Measurements from ENCODE around the gene SESTD1. TPM values are rescaled to one million over a fixed set of nuclear protein-coding genes. Genes with fewer than 3 reads are reported as not detected.

The SESTD1 gene
- total and polyA plus RNA-seq, 9 of the 15 experiments (the other 6 are each of a cell fraction or from before 2014, with no cell fraction given) = 0.32 to 5.6 (median 2.1) TPM

DNA sequence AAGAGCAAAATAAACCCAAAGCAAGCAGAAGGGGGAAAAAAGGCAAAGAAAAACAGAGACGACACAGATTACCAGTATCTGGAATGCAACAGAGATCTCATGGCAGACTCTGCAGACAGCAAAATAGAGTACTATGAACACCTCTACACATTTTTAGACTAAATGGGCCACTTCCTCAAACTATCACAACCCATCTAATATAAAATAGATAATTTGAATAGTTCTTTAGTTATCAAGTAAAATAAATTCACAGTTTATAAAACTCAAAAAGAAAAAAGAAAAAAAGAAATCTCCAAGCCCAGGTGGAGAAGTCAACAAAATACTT lies 16.6 kb downstream of the SESTD1 start:
- no peak overlapping the region for H2AFZ ChIP-seq (ENCODE audit: low read depth, low read length)
- DNase-seq (ENCODE audit: extremely low read depth in 1 of 4, low spot score in 3 of 4) (no peak), ATAC-seq (no peak), FAIRE-seq (no peak)
- H3K9me1 ChIP-seq (ENCODE audit: control insufficient read depth, insufficient read depth, low read length) = no peaks in the 10 kb centered on the region
- BruUV-seq (replicated peaks) = no TSS peak
- WGBS (ENCODE audit: insufficient coverage, low coverage, missing lambda C conversion rate) = 0% methylated on average over 1 of the region's 1 CpG
- no peak overlapping the region for H3K4me2 ChIP-seq (ENCODE audit: insufficient read depth, low read length)
- H3K4me3 ChIP-seq = no peak overlapping the region
- no peak overlapping the region for H3K9ac ChIP-seq (ENCODE audit: insufficient read depth in 1 of 2, low read depth in 2 of 2, low read length in 2 of 2)
- H3K79me2 ChIP-seq (ENCODE audit: control insufficient read depth, insufficient read depth, low read length) = no peaks in the 10 kb centered on the region
- CTCF ChIA-PET (ENCODE audit: low intra/inter-chr PET ratio) = no interaction called here
- H4K20me1 ChIP-seq (replicated peaks; ENCODE audit: control insufficient read depth, insufficient read depth, low read length) = no peaks in the 10 kb centered on the region
- no peaks in the 10 kb centered on the region for H3K9me3 ChIP-seq (replicated peaks; ENCODE audit: control insufficient read depth, insufficient read depth, low read depth, low read length)
- no peaks in the 10 kb centered on the region for H3K27me3 ChIP-seq (ENCODE audit: control insufficient read depth in 2 of 2, insufficient read depth in 2 of 2, low read length in 2 of 2)
- intact Hi-C loops (cut with micrococcal nuclease) (no loop called here), in situ Hi-C loops (cut with MboI) (no loop called here)
- no peak overlapping the region for H3K27ac ChIP-seq (ENCODE audit: extremely low read depth, low read depth, low read length)
- POLR2A ChIA-PET = no interaction called here
- H3K36me3 ChIP-seq (ENCODE audit: control insufficient read depth, insufficient read depth, low read length) = no peaks in the 10 kb centered on the region
- no peaks in the 10 kb centered on the region for H3K4me1 ChIP-seq (replicated peaks in 1 of 2; ENCODE audit: control insufficient read depth in 2 of 2, insufficient read depth in 2 of 2, low read length in 2 of 2)
- TF ChIP-seq USF2 (CRISPR knock-in tag; IDR thresholded peaks at IDR 0.05) = no peak
- TF ChIP-seq IRF2 (CRISPR knock-in tag; IDR thresholded peaks at IDR 0.05) = no peak
- no peak for TF ChIP-seq PKNOX1 (IDR thresholded peaks at IDR 0.05)
- TF ChIP-seq NFE2 (IDR thresholded peaks at IDR 0.05; ENCODE audit: low read depth) = no peak
- TF ChIP-seq TRIM28 (IDR thresholded peaks at IDR 0.05) = no peak
- no peak for TF ChIP-seq PRPF4 (IDR thresholded peaks at IDR 0.05; ENCODE audit: insufficient read depth, low read depth, low read length, poor library complexity, severe bottlenecking)
- TF ChIP-seq, protein P1, sequence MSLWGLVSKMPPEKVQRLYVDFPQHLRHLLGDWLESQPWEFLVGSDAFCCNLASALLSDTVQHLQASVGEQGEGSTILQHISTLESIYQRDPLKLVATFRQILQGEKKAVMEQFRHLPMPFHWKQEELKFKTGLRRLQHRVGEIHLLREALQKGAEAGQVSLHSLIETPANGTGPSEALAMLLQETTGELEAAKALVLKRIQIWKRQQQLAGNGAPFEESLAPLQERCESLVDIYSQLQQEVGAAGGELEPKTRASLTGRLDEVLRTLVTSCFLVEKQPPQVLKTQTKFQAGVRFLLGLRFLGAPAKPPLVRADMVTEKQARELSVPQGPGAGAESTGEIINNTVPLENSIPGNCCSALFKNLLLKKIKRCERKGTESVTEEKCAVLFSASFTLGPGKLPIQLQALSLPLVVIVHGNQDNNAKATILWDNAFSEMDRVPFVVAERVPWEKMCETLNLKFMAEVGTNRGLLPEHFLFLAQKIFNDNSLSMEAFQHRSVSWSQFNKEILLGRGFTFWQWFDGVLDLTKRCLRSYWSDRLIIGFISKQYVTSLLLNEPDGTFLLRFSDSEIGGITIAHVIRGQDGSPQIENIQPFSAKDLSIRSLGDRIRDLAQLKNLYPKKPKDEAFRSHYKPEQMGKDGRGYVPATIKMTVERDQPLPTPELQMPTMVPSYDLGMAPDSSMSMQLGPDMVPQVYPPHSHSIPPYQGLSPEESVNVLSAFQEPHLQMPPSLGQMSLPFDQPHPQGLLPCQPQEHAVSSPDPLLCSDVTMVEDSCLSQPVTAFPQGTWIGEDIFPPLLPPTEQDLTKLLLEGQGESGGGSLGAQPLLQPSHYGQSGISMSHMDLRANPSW (CRISPR knock-in tag; IDR thresholded peaks at IDR 0.05) = no peak
- TF ChIP-seq POLR2H (tag; IDR thresholded peaks at IDR 0.05; ENCODE audit: low read depth) = no peak
- TF ChIP-seq GATA2 (CRISPR knock-in tag; IDR thresholded peaks at IDR 0.05) = no peak
- TF ChIP-seq MITF (IDR thresholded peaks at IDR 0.05) = no peak
- TF ChIP-seq ATF2 (CRISPR knock-in tag; IDR thresholded peaks at IDR 0.05) = no peak
- TF ChIP-seq, protein P2, sequence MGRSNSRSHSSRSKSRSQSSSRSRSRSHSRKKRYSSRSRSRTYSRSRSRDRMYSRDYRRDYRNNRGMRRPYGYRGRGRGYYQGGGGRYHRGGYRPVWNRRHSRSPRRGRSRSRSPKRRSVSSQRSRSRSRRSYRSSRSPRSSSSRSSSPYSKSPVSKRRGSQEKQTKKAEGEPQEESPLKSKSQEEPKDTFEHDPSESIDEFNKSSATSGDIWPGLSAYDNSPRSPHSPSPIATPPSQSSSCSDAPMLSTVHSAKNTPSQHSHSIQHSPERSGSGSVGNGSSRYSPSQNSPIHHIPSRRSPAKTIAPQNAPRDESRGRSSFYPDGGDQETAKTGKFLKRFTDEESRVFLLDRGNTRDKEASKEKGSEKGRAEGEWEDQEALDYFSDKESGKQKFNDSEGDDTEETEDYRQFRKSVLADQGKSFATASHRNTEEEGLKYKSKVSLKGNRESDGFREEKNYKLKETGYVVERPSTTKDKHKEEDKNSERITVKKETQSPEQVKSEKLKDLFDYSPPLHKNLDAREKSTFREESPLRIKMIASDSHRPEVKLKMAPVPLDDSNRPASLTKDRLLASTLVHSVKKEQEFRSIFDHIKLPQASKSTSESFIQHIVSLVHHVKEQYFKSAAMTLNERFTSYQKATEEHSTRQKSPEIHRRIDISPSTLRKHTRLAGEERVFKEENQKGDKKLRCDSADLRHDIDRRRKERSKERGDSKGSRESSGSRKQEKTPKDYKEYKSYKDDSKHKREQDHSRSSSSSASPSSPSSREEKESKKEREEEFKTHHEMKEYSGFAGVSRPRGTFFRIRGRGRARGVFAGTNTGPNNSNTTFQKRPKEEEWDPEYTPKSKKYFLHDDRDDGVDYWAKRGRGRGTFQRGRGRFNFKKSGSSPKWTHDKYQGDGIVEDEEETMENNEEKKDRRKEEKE (IDR thresholded peaks at IDR 0.05; ENCODE audit: borderline replicate concordance in 1 of 2, control insufficient read depth in 1 of 2, low read depth in 2 of 2, low read length in 1 of 2) = no peak

Data from K562 (cell line).